ENCODE results near the gene XYLT1. TPM values are rescaled to one million over a fixed set of nuclear protein-coding genes. Genes with fewer than 3 reads are reported as not detected.

XYLT1 gene
- total and polyA plus RNA-seq, 2 experiments from 2014 or later = 4.5 to 26.3 TPM

DNA sequence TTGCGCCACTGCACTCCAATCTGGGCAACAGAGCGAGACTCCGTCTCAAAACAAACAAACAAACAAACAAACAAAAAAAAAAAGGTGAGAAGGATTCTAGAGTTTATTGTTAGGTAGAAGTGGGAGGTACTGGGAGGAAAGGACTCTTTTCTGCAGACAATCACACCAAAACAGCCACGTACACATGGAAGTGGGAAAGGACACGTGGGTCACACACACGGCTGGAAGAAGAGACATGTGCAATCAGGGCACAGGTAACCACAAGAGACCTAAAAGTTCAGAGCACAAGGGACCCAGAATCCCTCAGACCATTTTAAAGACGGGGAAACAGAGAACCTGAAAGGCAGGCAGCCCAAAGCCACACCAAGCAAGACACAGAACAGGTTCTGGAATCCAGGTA, 20.5 kb downstream of the XYLT1 start:
- Histone ChIP-seq H3K9me3 (ENCODE audit: low read depth) (no peaks in the 10 kb centered on the region), H3K9ac (no peak overlapping the region), H3K4me3 (no peak overlapping the region), H2AFZ (no peak overlapping the region), H3K27me3 (replicated peaks; ENCODE audit: insufficient read depth) (no peaks in the 10 kb centered on the region), H3K79me2 (ENCODE audit: insufficient read depth) (peaks cover 97% of the 10 kb centered on the region), H3K4me1 (ENCODE audit: insufficient read depth) (0 out of 2 replicates have a peak, but pooled peaks cover 8% of the 10 kb centered on the region), H4K20me1 (ENCODE audit: insufficient read depth) (no peaks in the 10 kb centered on the region), H3K36me3 (ENCODE audit: low read depth) (no peaks in the 10 kb centered on the region; the same call in 1 of the 2 replicates), H3F3A (ENCODE audit: insufficient read depth) (peaks cover 13% of the 10 kb centered on the region; the same call in 1 of the 2 replicates), H3K27ac (no peak overlapping the region), H3K4me2 (ENCODE audit: unreplicated experiment) (no peak overlapping the region), H3K9me2 (ENCODE audit: insufficient read depth) (no peaks in the 10 kb centered on the region)
- TF ChIP-seq EZH2 (IDR thresholded peaks at IDR 0.05; ENCODE audit: insufficient read depth, poor library complexity, severe bottlenecking) (no peak), EZH2phosphoT487 (IDR thresholded peaks at IDR 0.05; ENCODE audit: insufficient read depth, low read depth) (no peak)
- 92 to 95% methylated on average over 7 of the region's 7 CpGs for WGBS, 2 experiments (ENCODE audit: low coverage in 1 of 2, low lambda C conversion rate in 2 of 2, missing lambda C conversion rate in 2 of 2)
- DNase-seq = no peak
- in situ Hi-C loops (cut with MboI) = loop anchor here (25.0 kb wide), 1 partner anchor 588 kb away; no protein-coding TSS in a partner anchor

DNA sequence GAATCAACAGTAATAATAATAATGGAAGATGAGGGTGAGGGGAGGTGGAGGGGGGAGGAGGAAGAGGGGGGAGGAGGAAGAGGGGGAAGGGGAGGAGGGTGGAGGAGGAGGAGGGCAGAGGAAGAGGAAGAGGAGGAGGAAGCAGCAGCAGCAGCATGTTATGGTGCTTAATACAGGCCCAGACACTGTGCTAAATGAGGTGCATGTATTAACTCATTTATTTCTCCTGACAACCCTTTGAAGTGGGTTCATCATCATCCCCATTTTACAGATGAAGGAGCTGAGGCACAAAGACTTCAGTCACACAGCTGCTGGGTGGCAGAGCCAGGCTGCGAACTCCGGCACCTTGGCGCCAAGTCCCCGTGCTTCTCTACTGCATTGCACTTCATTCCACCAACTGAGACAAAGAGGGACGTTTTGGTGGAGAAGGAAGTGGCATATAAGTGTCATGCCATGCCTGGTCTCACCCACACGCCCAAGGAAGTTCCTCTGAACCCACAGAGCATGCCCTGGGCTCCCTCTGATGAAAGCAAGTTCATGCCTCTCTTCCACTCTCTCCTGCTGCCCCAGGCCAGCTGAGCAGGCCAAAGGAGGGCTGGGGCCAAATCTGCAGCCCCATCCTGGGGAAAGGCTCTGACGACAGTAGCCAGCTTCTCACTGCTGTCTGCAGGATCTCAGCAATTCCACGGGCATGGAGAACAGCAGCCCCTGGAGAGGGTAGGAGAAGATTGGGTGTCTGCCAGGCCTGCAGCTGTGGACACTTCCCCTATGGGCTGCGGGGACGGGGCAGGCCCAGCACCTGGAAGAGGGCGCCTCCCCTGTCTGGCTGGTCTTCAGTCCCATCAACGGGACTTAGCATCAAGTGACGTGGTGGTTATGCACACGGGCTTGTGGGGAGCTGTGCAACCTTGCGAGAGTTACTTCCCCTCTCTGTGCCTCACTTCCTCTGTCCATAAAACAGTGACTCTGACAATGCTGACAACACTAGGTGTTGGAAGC, 21.8 kb downstream of the XYLT1 start:
- Histone ChIP-seq H3K79me2 (ENCODE audit: insufficient read depth) (peaks cover 97% of the 10 kb centered on the region), H3K9me3 (ENCODE audit: low read depth) (no peaks in the 10 kb centered on the region), H3K9ac (no peak overlapping the region), H3K9me2 (ENCODE audit: insufficient read depth) (no peaks in the 10 kb centered on the region), H4K20me1 (ENCODE audit: insufficient read depth) (no peaks in the 10 kb centered on the region), H2AFZ (no peak overlapping the region), H3K27ac (no peak overlapping the region), H3K4me1 (ENCODE audit: insufficient read depth) (0 out of 2 replicates have a peak, but pooled peaks cover 8% of the 10 kb centered on the region), H3K4me3 (no peak overlapping the region), H3F3A (ENCODE audit: insufficient read depth) (peaks cover 8% of the 10 kb centered on the region; the same call in 1 of the 2 replicates), H3K27me3 (replicated peaks; ENCODE audit: insufficient read depth) (no peaks in the 10 kb centered on the region), H3K36me3 (ENCODE audit: low read depth) (no peaks in the 10 kb centered on the region; the same call in 1 of the 2 replicates), H3K4me2 (ENCODE audit: unreplicated experiment) (no peak overlapping the region)
- no peak for DNase-seq
- in situ Hi-C loops (cut with MboI) = no loop called here
- TF ChIP-seq EZH2 (IDR thresholded peaks at IDR 0.05; ENCODE audit: insufficient read depth, poor library complexity, severe bottlenecking) (no peak), EZH2phosphoT487 (IDR thresholded peaks at IDR 0.05; ENCODE audit: insufficient read depth, low read depth) (no peak)
- WGBS, 2 experiments (ENCODE audit: low coverage in 1 of 2, low lambda C conversion rate in 2 of 2, missing lambda C conversion rate in 2 of 2) = 71% methylated on average over 15 of the region's 15 CpGs

DNA sequence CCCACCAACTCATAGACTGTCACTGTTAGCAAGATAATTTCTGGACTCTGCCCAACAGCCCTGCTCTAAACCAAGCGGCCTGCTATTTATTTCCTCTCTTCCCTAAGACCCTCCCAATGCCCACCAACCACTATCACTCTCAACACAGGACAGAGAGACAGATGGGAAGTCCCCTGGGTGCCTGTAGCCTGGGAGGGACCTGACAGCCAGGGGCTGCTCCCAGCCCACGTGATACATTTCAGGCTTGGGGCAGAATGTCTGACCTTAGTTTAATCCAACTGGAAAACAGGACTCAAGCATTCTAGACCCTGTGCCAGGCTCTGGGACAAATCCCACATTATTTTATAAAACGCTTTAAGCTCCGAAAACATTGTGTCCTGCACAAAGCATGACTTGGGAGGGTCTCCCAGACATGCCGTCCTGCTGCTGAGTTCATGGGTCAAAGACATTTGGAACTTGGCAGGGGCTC, 23.6 kb downstream of the XYLT1 start:
- 72% methylated on average over 5 of the region's 5 CpGs for WGBS, 2 experiments (ENCODE audit: low coverage in 1 of 2, low lambda C conversion rate in 2 of 2, missing lambda C conversion rate in 2 of 2)
- Histone ChIP-seq H4K20me1 (ENCODE audit: insufficient read depth) (no peaks in the 10 kb centered on the region), H3K9me3 (ENCODE audit: low read depth) (no peaks in the 10 kb centered on the region), H3K4me1 (ENCODE audit: insufficient read depth) (no peaks in the 10 kb centered on the region), H3K27ac (no peak overlapping the region), H3F3A (ENCODE audit: insufficient read depth) (no peaks in the 10 kb centered on the region), H3K4me3 (no peak overlapping the region), H3K36me3 (ENCODE audit: low read depth) (no peaks in the 10 kb centered on the region; the same call in 1 of the 2 replicates), H3K9me2 (ENCODE audit: insufficient read depth) (no peaks in the 10 kb centered on the region), H3K4me2 (ENCODE audit: unreplicated experiment) (no peak overlapping the region), H3K27me3 (replicated peaks; ENCODE audit: insufficient read depth) (no peaks in the 10 kb centered on the region), H2AFZ (no peak overlapping the region), H3K9ac (no peak overlapping the region), H3K79me2 (ENCODE audit: insufficient read depth) (peaks cover 95% of the 10 kb centered on the region)
- TF ChIP-seq EZH2 (IDR thresholded peaks at IDR 0.05; ENCODE audit: insufficient read depth, poor library complexity, severe bottlenecking) (no peak), EZH2phosphoT487 (IDR thresholded peaks at IDR 0.05; ENCODE audit: insufficient read depth, low read depth) (no peak)
- in situ Hi-C loops (cut with MboI) = no loop called here
- DNase-seq = no peak

DNA sequence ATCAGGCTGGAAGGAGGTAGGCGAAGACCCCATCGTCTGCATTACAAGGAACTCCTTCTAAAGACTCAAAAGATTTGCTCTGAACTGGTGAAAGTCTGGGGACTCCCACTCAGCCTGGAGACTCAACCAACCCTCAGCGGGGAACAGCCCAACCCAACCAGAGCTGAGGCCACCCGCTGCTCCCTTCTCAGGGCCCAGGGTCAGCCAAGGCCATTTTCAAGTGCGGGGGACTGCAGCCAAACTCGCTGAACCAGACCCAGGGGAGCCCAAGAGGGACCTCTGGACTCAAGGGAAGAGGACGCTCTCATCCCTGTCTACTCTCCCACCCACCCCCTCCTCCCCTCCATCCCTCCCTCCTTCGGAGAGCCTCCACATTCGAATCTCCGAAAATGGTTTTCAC, 24.1 kb downstream of the XYLT1 start:
- in situ Hi-C loops (cut with MboI) = no loop called here
- H3K79me2 ChIP-seq (ENCODE audit: insufficient read depth) = peaks cover 95% of the 10 kb centered on the region
- H3K9me2 ChIP-seq (ENCODE audit: insufficient read depth) = no peaks in the 10 kb centered on the region
- TF ChIP-seq EZH2phosphoT487 (IDR thresholded peaks at IDR 0.05; ENCODE audit: insufficient read depth, low read depth) = no peak
- no peak for TF ChIP-seq EZH2 (IDR thresholded peaks at IDR 0.05; ENCODE audit: insufficient read depth, poor library complexity, severe bottlenecking)
- H4K20me1 ChIP-seq (ENCODE audit: insufficient read depth) = no peaks in the 10 kb centered on the region
- no peak for DNase-seq
- no peaks in the 10 kb centered on the region for H3K4me1 ChIP-seq (ENCODE audit: insufficient read depth)
- H3K9me3 ChIP-seq (ENCODE audit: low read depth) = no peaks in the 10 kb centered on the region
- H3K27me3 ChIP-seq (replicated peaks; ENCODE audit: insufficient read depth) = no peaks in the 10 kb centered on the region
- no peak overlapping the region for H3K4me2 ChIP-seq (ENCODE audit: unreplicated experiment)
- H3K36me3 ChIP-seq (ENCODE audit: low read depth) = no peaks in the 10 kb centered on the region; the same call in 1 of the 2 replicates
- no peak overlapping the region for H2AFZ ChIP-seq
- 91 to 94% methylated on average over 8 to 10 of the region's 10 CpGs for WGBS, 2 experiments (ENCODE audit: low coverage in 1 of 2, low lambda C conversion rate in 2 of 2, missing lambda C conversion rate in 2 of 2)
- 0 out of 2 replicates have a peak, but pooled peaks cover 4% of the 10 kb centered on the region for H3F3A ChIP-seq (ENCODE audit: insufficient read depth)
- no peak overlapping the region for H3K4me3 ChIP-seq
- no peak overlapping the region for H3K27ac ChIP-seq
- no peak overlapping the region for H3K9ac ChIP-seq
